IPS-NIHi7 (cell line): ENCODE data around the gene PTGR3.
A peak's percentile ranks its signal among the peaks of the same experiment; 100 is the strongest.

Source experiments
- DNase-seq: peaks from one replicate; pipeline ENCODE4 v3.0.0; 2012; ENCODE audit warnings: mixed read lengths; ENCODE audit errors: extremely low spot score

PTGR3 gene

DNA sequence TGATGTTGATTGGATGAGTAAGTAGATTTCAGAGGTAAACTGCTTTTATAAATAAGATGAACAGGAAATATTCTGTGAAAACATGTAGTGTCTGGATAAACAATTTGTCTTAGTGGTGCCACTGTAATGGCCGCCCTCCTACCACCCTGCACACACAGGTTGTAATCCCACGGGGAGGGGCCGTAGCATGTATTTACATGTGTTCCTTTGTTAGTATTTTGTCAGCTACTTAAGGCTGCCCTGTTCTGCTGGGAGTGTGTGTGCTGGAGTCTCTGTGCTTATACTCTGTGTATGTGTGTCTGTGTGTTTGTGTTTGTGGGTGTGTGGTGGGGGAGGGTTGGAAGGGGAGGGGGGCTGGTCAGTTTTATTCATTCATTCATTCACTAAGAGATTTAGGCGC lies 6.7 kb upstream of the PTGR3 start:
- DNase-seq = no peak

DNA sequence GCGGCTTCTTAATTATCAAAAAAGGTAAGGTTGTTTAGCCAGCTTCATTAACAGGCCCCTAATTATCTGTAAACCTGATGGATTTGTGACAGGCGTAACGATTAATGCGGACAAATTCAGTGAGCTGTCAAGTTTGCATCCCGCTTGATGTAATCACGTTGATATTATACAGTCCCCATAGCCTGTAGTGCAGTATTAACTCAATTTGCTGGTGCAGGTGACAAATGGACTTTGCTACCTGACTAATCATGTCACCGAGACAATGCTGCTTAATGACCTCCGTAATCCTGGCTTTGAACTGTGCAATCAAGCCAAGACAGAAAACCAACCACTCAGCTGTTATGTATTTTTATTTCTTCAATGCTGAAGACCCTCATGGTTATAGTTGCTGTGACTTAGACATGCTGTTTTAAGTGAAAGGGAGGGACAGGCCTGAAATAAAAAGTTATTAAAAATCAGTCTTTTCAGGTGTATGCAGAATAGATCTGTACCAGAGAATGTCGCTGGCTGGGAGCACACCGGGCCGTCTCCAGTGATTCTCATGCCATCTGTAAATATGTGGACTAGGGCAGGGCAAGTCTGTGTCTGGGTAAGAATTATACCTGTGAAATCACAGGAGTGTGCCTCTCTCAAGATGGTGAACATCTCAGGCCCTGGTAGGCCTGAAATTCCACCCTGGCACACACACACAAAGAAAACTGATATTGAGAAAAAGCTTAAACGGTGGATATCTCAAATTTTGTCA lies 6.0 kb upstream of the PTGR3 start:
- no peak for DNase-seq

- no peak for DNase-seq
These were observed 5.4 kb upstream of the PTGR3 start for GRCh38 chr18:75214332-75214690.

- DNase-seq = no peak
These were observed 4.8 kb upstream of the PTGR3 start for GRCh38 chr18:75213611-75214331.

DNA sequence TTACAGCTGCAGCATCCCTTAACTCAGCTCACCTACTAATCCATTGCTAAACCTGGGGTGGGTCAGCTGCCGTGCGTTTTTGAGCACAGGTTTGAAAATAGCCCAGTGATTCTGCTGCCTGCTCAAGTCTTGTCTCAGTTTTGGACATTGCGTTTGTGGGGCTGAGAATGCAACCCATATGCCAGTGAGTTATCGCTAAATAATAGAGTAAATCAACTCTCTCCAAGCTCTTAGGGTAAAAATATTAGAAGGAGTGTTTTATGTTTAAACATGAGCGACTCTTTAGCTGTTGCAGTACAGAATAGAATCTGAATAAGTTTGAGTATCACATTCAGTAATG lies 3.8 kb upstream of the PTGR3 start:
- no peak for DNase-seq

DNA sequence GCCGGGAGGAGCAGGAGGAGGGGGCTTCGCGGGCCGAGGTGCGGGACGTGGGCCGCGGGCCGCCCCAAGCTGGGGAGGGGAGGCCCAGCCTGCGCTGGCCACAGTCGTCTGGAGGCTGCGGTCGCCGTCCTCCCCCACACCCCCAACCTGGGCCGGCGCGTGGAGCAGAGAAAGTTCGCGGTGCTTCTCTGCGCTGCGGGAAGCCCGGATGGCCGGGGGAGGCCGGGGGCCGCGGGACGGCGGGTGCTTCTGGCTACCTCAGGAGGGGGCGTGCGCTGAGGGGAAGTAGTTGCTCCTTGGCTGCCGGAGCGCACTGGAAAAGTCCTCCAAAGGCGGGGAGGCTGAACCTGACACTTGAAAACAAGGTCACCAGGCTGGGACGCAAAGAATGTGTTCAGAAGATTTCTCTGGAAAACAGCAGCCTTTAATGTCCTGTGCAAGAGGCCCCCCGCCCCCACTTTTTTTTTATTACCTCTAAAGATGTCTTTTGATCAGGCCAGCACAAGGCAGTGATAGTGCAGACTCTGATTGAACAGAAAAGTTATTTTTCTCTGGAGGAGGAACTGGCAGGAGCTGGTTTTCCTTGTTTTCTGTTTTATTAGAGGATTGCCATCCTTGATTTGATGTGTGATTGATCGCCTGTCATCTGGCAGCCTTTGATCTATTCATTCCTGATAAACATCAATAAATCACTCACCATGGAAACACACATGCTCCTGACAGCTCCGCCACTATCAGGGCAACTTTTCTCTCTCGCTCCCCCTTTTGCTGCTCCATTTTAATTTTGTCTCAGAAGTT lies 3.2 kb upstream of the PTGR3 start:
- peak; percentile 57 for DNase-seq

DNA sequence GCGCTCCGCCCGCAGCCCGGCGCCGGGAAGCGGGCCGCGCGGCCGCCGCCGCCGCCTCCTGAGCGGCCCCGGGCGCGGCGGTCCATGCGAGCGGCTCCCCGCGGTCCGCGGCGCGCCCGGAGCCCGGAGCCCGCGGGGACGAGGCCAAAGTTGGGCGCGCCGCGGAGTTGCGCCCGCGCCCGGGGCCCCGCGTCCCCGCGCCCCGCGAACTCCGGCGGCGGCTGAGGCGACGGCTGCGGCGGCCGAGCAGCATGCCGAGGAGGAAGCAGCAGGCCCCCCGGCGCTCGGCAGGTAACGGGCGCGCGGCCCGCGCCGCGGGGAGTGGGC lies 2.6 kb upstream of the PTGR3 start:
- DNase-seq = no peak

- peak; percentile 25 for DNase-seq
These were observed 2.2 kb upstream of the PTGR3 start for GRCh38 chr18:75211002-75211621.

GRCh38 chr18:75210274-75211001 lies 1.5 kb upstream of the PTGR3 start, which contains the start of gene TSHZ1:
TSHZ1 (plus strand) TSS chr18:75210797; CDS start chr18:75211877, 1,080 bp downstream.
- DNase-seq = peak; percentile 36

- DNase-seq = no peak
These were observed 966 bp upstream of the PTGR3 start for GRCh38 chr18:75209951-75210258.

GRCh38 chr18:75208836-75209128 lies 157 bp downstream of the PTGR3 start:
- no peak for DNase-seq

DNA sequence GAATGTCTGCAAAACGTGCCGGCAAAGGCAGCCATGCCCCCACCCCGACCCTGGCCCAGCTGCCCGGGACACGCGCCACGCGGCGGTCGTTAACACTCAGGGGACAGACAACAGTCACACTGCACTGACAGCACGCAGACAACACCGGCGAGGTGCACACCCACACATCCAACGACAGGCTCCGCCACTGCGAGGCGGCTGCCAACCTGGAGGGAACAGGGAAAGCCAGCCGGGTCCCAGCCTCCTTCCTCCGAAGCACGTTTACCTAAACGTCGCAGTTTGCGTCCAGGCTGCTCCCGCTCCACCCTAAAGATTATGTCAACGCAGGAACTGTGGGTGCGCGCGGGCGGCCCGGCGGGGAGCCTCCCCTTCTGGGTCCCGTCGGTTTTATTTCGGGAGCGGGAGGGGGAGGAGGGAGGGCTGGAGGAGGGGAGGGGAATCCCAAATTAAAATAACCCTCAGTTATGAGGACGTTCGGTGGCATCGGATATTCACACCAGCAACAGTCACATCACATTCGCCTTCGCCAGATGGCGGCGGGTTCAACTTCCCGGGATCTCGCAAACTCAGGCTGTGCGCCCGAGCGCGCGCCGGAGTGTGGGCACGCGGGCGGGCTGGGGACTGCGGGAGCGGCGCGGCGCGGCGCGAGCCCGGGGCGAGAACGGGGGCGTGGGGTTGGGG lies 644 bp downstream of the PTGR3 start:
- no peak for DNase-seq

- DNase-seq = no peak
These were observed 1.4 kb downstream of the PTGR3 start for GRCh38 chr18:75207310-75208154.

DNA sequence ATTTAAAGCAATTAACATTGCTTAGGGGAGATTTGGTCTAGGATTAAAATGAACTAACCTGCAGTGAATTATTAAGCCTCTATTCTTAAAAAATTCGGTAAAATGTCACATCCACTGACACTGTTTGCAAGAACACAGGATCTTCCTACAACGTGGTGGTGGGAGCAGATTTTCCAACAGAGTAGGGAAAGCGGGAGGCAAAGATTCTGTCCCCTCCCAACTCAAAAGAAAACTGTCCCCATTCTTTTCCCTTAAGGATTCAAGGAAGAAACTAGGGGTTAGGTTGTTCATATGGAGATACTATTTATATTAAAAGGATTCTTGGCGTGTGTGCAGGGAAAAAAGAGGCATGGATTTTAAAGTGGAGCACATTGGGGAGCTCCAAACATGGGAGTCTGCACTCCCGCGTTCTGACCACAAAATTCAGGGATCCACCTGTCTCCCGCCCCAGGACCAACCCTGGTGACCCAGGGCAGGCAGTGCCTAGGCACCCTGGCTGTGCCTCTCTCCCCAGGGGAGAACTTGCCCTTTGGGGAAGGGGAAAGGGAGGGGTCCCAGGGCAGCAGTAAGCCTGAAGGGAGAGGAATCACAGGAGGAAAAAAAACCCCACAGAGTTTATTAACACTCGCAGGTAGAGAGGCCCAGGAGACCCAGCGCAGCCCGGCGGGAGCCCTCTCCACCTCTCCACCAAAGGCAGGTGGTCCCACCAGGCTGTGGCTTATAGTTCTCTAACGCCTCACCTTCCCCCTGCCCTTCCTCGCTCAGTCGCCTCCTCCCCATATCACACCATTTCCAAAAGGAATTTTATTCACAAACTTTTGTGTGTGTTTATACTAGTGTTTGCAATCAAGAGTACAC lies 2.3 kb downstream of the PTGR3 start:
- DNase-seq = no peak

DNA sequence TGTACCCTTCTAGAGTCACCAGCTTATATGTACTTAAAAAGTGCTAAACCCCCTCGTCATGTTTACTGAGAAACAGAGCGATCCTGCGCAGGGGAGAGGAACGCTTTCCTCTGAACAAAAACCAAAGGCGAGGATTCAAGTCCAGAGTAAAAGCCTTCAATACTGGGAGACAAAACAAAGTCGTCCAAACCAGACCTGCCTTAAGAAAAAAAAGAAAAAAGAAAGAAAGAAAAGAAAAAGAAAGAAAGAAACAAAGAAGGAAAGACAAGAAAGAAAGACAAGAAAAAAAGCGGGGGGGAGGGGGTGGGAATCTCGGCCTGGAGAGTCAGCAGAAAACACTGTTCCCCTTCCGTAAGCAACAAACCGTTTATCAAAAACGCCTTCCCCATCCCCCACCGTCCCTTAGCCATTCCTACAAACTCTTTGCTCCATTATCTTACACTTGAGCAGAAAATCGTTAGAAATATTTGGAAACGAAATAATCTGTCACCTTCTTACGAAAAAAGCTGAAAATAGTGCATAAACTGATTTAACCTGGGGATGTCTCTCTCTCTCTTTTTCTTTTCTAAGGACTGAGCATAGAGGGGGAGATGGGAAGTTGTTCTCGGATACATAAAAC lies 3.3 kb downstream of the PTGR3 start:
- DNase-seq = no peak

- DNase-seq = no peak
These were observed 4.0 kb downstream of the PTGR3 start for GRCh38 chr18:75204732-75205513.

- peak; percentile 56 for DNase-seq
These were observed 4.6 kb downstream of the PTGR3 start for GRCh38 chr18:75204269-75204731.
